HG03025 (cell line): ENCODE results near the gene MID2.
"Not testable (repeated sequence)": the region's sequence is repeated elsewhere in the genome, so short reads cannot be mapped to it uniquely, and the experiment has no call there.

Source experiments
- ATAC-seq: cut with Tn5 transposase; IDR thresholded peaks from one replicate; pipeline ENCODE4 v1.9.1; 2021; ENCODE audit warnings: mild to moderate bottlenecking, moderate library complexity; ENCODE audit not compliant: unreplicated experiment, low FRiP score

MID2 gene

GRCh38 chrX:107935664-107936433 is 110.2 kb downstream of the MID2 start:
- no peak for ATAC-seq

GRCh38 chrX:107936434-107936730 is 110.7 kb downstream of the MID2 start:
- no peak for ATAC-seq

- no peak for ATAC-seq
These were observed 114.4 kb downstream of the MID2 start for GRCh38 chrX:107940095-107940494.

GRCh38 chrX:107955337-107955736 is 129.7 kb downstream of the MID2 start:
- ATAC-seq: not testable (repeated sequence)

- ATAC-seq: no peak
These were observed 143.0 kb downstream of the MID2 start for GRCh38 chrX:107968623-107969022.

- no peak for ATAC-seq
These were observed 144.4 kb downstream of the MID2 start for GRCh38 chrX:107970073-107970472.

- ATAC-seq: no peak
These were observed 146.0 kb downstream of the MID2 start for GRCh38 chrX:107971636-107972035.
